ENCODE data around the gene AMTN. TPM values are rescaled to one million over a fixed set of nuclear protein-coding genes. Genes with fewer than 3 reads are reported as not detected.

Gene AMTN
- total RNA-seq, 4 donors from 2014 or later, result 1.2 TPM; not detected in 3

- Histone ChIP-seq H3K9me3 (no peaks in the 10 kb centered on the region), H3K4me1 (no peaks in the 10 kb centered on the region), H3K27ac (no peak overlapping the region), H3K4me3 (no peak overlapping the region), H3K36me3 (no peaks in the 10 kb centered on the region), H3K27me3 (no peaks in the 10 kb centered on the region)
- WGBS, 2 donors (ENCODE audit: low coverage in 1 of 2), result no CpG with 5 or more reads among the region's 2 CpGs
- TF ChIP-seq POLR2AphosphoS5 (IDR thresholded peaks at IDR 0.05), result no peak
- no peak for TF ChIP-seq CTCF (IDR thresholded peaks at IDR 0.05)
- no peak for TF ChIP-seq POLR2A (IDR thresholded peaks at IDR 0.05)
- TF ChIP-seq EP300 (IDR thresholded peaks at IDR 0.05), result no peak
- ATAC-seq, result no peak
These were observed 53.4 kb downstream of the AMTN start for GRCh38 chr4:70571772-70572171.

- no peaks in the 10 kb centered on the region for H3K27me3 ChIP-seq
- TF ChIP-seq POLR2A (IDR thresholded peaks at IDR 0.05) (no peak), EP300 (IDR thresholded peaks at IDR 0.05) (no peak), POLR2AphosphoS5 (IDR thresholded peaks at IDR 0.05) (no peak), CTCF (IDR thresholded peaks at IDR 0.05) (no peak)
- no peak overlapping the region for H3K27ac ChIP-seq
- no peak overlapping the region for H3K4me3 ChIP-seq
- no peaks in the 10 kb centered on the region for H3K9me3 ChIP-seq
- H3K4me1 ChIP-seq, result no peaks in the 10 kb centered on the region
- no peak for ATAC-seq
- no peaks in the 10 kb centered on the region for H3K36me3 ChIP-seq
These were observed 57.6 kb downstream of the AMTN start for GRCh38 chr4:70575964-70576363.

GRCh38 chr4:70577220-70577927, 59.0 kb downstream of the AMTN start:
- Histone ChIP-seq H3K27me3 (no peaks in the 10 kb centered on the region), H3K27ac (no peak overlapping the region), H3K9me3 (no peaks in the 10 kb centered on the region), H3K4me3 (no peak overlapping the region), H3K4me1 (no peaks in the 10 kb centered on the region), H3K36me3 (no peaks in the 10 kb centered on the region)
- no peak for ATAC-seq
- WGBS, 2 donors (ENCODE audit: low coverage in 1 of 2), result 41 to 42% methylated on average over 5 of the region's 6 CpGs
- TF ChIP-seq CTCF (IDR thresholded peaks at IDR 0.05), result no peak
- no peak for TF ChIP-seq POLR2A (IDR thresholded peaks at IDR 0.05)
- TF ChIP-seq POLR2AphosphoS5 (IDR thresholded peaks at IDR 0.05), result no peak
- no peak for TF ChIP-seq EP300 (IDR thresholded peaks at IDR 0.05)

GRCh38 chr4:70581980-70582379, 63.6 kb downstream of the AMTN start:
- Histone ChIP-seq H3K4me3 (no peak overlapping the region), H3K9me3 (no peaks in the 10 kb centered on the region), H3K27ac (no peak overlapping the region), H3K36me3 (no peaks in the 10 kb centered on the region), H3K27me3 (no peaks in the 10 kb centered on the region), H3K4me1 (no peaks in the 10 kb centered on the region)
- ATAC-seq, result no peak
- TF ChIP-seq POLR2A (IDR thresholded peaks at IDR 0.05) (no peak), EP300 (IDR thresholded peaks at IDR 0.05) (no peak), POLR2AphosphoS5 (IDR thresholded peaks at IDR 0.05) (no peak), CTCF (IDR thresholded peaks at IDR 0.05) (no peak)
- 93 to 100% methylated on average over 2 of the region's 2 CpGs for WGBS, 2 donors (ENCODE audit: low coverage in 1 of 2)

Other genes starting within 250 kb of the AMTN start
- gene CABS1, start 183.6 kb upstream of the AMTN start, total RNA-seq, result not detected
- not detected for gene SMR3A, start 157.8 kb upstream of the AMTN start, total RNA-seq
- not detected for gene SMR3B, start 135.4 kb upstream of the AMTN start, total RNA-seq
- not detected for gene OPRPN, start 120.6 kb upstream of the AMTN start, total RNA-seq
- gene MUC7, start 46.4 kb upstream of the AMTN start, total RNA-seq, result not detected
- not detected for gene AMBN, start 73.7 kb downstream of the AMTN start, total RNA-seq
- gene ENAM, start 110.2 kb downstream of the AMTN start, total RNA-seq, result under 1 TPM in 2 of 4 donors, not detected in 2; 0.16 to 0.54 TPM
- 10 to 100 TPM in 1 of 4 donors, 1 to 10 TPM in 2, not detected in 1; 2.3 to 24.6 (median 7.8) TPM for gene JCHAIN, start 147.9 kb downstream of the AMTN start, total RNA-seq
- gene UTP3, start 170.0 kb downstream of the AMTN start, total RNA-seq, result 10 to 100 TPM; 20.9 to 30.8 (median 24.0) TPM
- gene RUFY3, start 203.4 kb downstream of the AMTN start, total RNA-seq, result 10 to 100 TPM; 40.4 to 57.7 (median 49.7) TPM

Data from gastroesophageal sphincter (tissue), 4 donors.